Neural cell (in vitro differentiated cells): Measurements from ENCODE around the gene SLC35B1. TPM values are rescaled to one million over a fixed set of nuclear protein-coding genes. Genes with fewer than 3 reads are reported as not detected.

Experiments used
- H2AFZ ChIP-seq: fragments of 200-600, 300-800 bp; sonication (generic), shearing (Covaris generic); 2 replicates; pipeline ENCODE4 v1.6.0; 2014; ENCODE audit warnings: low read depth, mild to moderate bottlenecking, antibody characterized with exemption, low read length, moderate library complexity
- H3F3A ChIP-seq: fragments of 200-600 bp; shearing (Covaris generic); 2 replicates; pipeline ENCODE4 v1.6.1; 2016; ENCODE audit warnings: mild to moderate bottlenecking, moderate library complexity, mixed read lengths, antibody characterized with exemption, low read length; ENCODE audit not compliant: insufficient read depth, poor library complexity, severe bottlenecking
- H3K27ac ChIP-seq: fragments of 200-600, 300-800 bp; sonication (generic), shearing (Covaris generic); 2 replicates; pipeline ENCODE4 v1.5.1; 2014; ENCODE audit warnings: mild to moderate bottlenecking, low read length, moderate library complexity
- H3K27me3 ChIP-seq: fragments of 300-800, 200-600 bp; sonication (generic), shearing (Covaris generic); 2 replicates; pipeline ENCODE4 v1.6.0; 2014; ENCODE audit warnings: mild to moderate bottlenecking, low read depth, low read length, moderate library complexity; ENCODE audit not compliant: insufficient read depth
- H3K36me3 ChIP-seq: fragments of 300-800, 200-600 bp; sonication (generic), shearing (Covaris generic); 2 replicates; pipeline ENCODE4 v1.5.1; 2014; ENCODE audit warnings: mild to moderate bottlenecking, antibody characterized with exemption, low read length, moderate library complexity; ENCODE audit not compliant: insufficient read depth
- H3K4me2 ChIP-seq: fragments of 300-800, 200-600 bp; sonication (generic), shearing (Covaris generic); 2 replicates; pipeline ENCODE4 v1.6.0; 2014; ENCODE audit warnings: mild to moderate bottlenecking, low read length
- H3K4me3 ChIP-seq: fragments of 300-800, 200-600 bp; sonication (generic), shearing (Covaris generic); 2 replicates; pipeline ENCODE4 v1.5.1; 2014; ENCODE audit warnings: mild to moderate bottlenecking, low read length, moderate library complexity
- H3K79me2 ChIP-seq: fragments of 200-600 bp; shearing (Covaris generic); replicated peaks from 2 replicates; pipeline ENCODE4 v1.6.0; 2014; ENCODE audit warnings: mild to moderate bottlenecking, low read length, moderate library complexity; ENCODE audit not compliant: insufficient read depth
- H3K9ac ChIP-seq: fragments of 300-800, 200-600 bp; sonication (generic), shearing (Covaris generic); 2 replicates; pipeline ENCODE4 v1.6.1; 2016; ENCODE audit warnings: mild to moderate bottlenecking, low read length, mixed read lengths
- H3K9me2 ChIP-seq: fragments of 200-600 bp; shearing (Covaris generic); 2 replicates; pipeline ENCODE4 v1.6.1; 2016; ENCODE audit warnings: mild to moderate bottlenecking, low read length, mixed read lengths; ENCODE audit not compliant: insufficient read depth
- H3K9me3 ChIP-seq: fragments of 200-600, 300-800 bp; sonication (generic), shearing (Covaris generic); 2 replicates; pipeline ENCODE4 v1.6.1; 2016; ENCODE audit warnings: mild to moderate bottlenecking, mixed run types, low read length, moderate library complexity, mixed read lengths
- H4K20me1 ChIP-seq: fragments of 200-600 bp; shearing (Covaris generic); 2 replicates; pipeline ENCODE4 v1.6.1; 2016; ENCODE audit warnings: mild to moderate bottlenecking, mixed run types; ENCODE audit not compliant: insufficient read depth
- EP300 ChIP-seq: fragments of 450-650 bp; conservative IDR thresholded peaks from 2 replicates; pipeline ENCODE4 v1.6.1; 2014; ENCODE audit warnings: antibody characterized with exemption, mild to moderate bottlenecking, moderate library complexity; ENCODE audit not compliant: poor library complexity, severe bottlenecking
- EZH2 ChIP-seq: fragments of 200-600, 300-800 bp; shearing (Covaris generic), sonication (generic); IDR thresholded peaks from 2 replicates; pipeline ENCODE4 v1.6.1; 2014; ENCODE audit warnings: antibody characterized with exemption, low read length, borderline replicate concordance, mild to moderate bottlenecking; ENCODE audit not compliant: insufficient read depth, poor library complexity, severe bottlenecking
- MXI1 ChIP-seq: fragments of 450-650 bp; conservative IDR thresholded peaks from 2 replicates; pipeline ENCODE4 v1.6.1; 2014; ENCODE audit warnings: antibody characterized with exemption, mild to moderate bottlenecking; ENCODE audit not compliant: poor library complexity, severe bottlenecking
- POLR2AphosphoS5 ChIP-seq: IDR thresholded peaks from 2 replicates; pipeline ENCODE4 v1.6.1; 2012
- RAD21 ChIP-seq: fragments of 450-650 bp; conservative IDR thresholded peaks from 2 replicates; pipeline ENCODE4 v1.6.1; 2014; ENCODE audit warnings: antibody characterized with exemption, mild to moderate bottlenecking, moderate library complexity
- SMC3 ChIP-seq: fragments of 450-650 bp; conservative IDR thresholded peaks from 2 replicates; pipeline ENCODE4 v1.6.1; 2014; ENCODE audit warnings: antibody characterized with exemption, mild to moderate bottlenecking, moderate library complexity; ENCODE audit not compliant: poor library complexity
- TAF1 ChIP-seq: IDR thresholded peaks from 2 replicates; pipeline ENCODE4 v1.6.1; 2012; ENCODE audit warnings: low read depth
- polyA plus RNA-seq: library from polyadenylated mRNA; depleted of rRNA; stranded (reverse); fragments of >200 nt; gene quantifications from 2 replicates; pipeline ENCODE4 v1.2.3, GENCODE V29; 2014
- TF ChIP-seq, protein P1 (sequence below): fragments of 450-650 bp; IDR thresholded peaks from 2 replicates; pipeline ENCODE4 v1.5.1; 2014; ENCODE audit warnings: antibody characterized with exemption, mild to moderate bottlenecking, moderate library complexity; ENCODE audit not compliant: poor library complexity, severe bottlenecking
- TF ChIP-seq, protein P2 (sequence below): IDR thresholded peaks from 2 replicates; pipeline ENCODE4 v1.6.1; 2012; ENCODE audit warnings: borderline replicate concordance

SLC35B1 gene
- polyA plus RNA-seq, 1 donor from 2014 or later, result 120 TPM

DNA sequence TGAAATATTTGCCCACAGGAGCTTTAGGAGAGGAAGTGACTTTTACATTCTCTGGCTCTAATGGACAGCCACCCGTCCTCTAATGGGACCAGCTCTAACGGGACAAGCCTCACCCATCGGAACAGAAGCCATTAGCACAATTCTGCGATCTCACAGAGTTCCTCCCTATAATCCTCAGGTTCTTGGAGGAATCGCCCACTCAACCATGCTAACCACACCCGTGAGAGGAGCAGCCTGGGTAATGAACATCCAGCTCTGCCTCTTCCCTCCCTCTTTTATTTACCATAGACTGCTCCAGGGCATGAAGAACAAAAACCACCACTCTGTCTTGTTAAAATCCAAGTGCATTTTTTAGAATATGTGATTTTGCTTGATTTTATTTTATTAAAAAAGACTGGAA is 6.8 kb downstream of the SLC35B1 start:
- H3K4me2 ChIP-seq, result no peak overlapping the region
- H4K20me1 ChIP-seq, result no peaks in the 10 kb centered on the region
- peaks cover 6% of the 10 kb centered on the region for H3K36me3 ChIP-seq
- H2AFZ ChIP-seq, result no peak overlapping the region
- no peak overlapping the region for H3K4me3 ChIP-seq
- no peaks in the 10 kb centered on the region for H3F3A ChIP-seq
- H3K9me2 ChIP-seq, result no peaks in the 10 kb centered on the region
- no peak overlapping the region for H3K27ac ChIP-seq
- H3K9ac ChIP-seq, result no peak overlapping the region
- no peaks in the 10 kb centered on the region for H3K27me3 ChIP-seq
- TF ChIP-seq MXI1 (no peak), SMC3 (no peak), EP300 (no peak), RAD21 (no peak), EZH2 (no peak), POLR2AphosphoS5 (no peak), TAF1 (no peak)
- TF ChIP-seq, protein P1, sequence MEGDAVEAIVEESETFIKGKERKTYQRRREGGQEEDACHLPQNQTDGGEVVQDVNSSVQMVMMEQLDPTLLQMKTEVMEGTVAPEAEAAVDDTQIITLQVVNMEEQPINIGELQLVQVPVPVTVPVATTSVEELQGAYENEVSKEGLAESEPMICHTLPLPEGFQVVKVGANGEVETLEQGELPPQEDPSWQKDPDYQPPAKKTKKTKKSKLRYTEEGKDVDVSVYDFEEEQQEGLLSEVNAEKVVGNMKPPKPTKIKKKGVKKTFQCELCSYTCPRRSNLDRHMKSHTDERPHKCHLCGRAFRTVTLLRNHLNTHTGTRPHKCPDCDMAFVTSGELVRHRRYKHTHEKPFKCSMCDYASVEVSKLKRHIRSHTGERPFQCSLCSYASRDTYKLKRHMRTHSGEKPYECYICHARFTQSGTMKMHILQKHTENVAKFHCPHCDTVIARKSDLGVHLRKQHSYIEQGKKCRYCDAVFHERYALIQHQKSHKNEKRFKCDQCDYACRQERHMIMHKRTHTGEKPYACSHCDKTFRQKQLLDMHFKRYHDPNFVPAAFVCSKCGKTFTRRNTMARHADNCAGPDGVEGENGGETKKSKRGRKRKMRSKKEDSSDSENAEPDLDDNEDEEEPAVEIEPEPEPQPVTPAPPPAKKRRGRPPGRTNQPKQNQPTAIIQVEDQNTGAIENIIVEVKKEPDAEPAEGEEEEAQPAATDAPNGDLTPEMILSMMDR, result no peak
- TF ChIP-seq, protein P2, sequence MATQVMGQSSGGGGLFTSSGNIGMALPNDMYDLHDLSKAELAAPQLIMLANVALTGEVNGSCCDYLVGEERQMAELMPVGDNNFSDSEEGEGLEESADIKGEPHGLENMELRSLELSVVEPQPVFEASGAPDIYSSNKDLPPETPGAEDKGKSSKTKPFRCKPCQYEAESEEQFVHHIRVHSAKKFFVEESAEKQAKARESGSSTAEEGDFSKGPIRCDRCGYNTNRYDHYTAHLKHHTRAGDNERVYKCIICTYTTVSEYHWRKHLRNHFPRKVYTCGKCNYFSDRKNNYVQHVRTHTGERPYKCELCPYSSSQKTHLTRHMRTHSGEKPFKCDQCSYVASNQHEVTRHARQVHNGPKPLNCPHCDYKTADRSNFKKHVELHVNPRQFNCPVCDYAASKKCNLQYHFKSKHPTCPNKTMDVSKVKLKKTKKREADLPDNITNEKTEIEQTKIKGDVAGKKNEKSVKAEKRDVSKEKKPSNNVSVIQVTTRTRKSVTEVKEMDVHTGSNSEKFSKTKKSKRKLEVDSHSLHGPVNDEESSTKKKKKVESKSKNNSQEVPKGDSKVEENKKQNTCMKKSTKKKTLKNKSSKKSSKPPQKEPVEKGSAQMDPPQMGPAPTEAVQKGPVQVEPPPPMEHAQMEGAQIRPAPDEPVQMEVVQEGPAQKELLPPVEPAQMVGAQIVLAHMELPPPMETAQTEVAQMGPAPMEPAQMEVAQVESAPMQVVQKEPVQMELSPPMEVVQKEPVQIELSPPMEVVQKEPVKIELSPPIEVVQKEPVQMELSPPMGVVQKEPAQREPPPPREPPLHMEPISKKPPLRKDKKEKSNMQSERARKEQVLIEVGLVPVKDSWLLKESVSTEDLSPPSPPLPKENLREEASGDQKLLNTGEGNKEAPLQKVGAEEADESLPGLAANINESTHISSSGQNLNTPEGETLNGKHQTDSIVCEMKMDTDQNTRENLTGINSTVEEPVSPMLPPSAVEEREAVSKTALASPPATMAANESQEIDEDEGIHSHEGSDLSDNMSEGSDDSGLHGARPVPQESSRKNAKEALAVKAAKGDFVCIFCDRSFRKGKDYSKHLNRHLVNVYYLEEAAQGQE, result no peak
- no peaks in the 10 kb centered on the region for H3K9me3 ChIP-seq
- H3K79me2 ChIP-seq, result no peaks in the 10 kb centered on the region

DNA sequence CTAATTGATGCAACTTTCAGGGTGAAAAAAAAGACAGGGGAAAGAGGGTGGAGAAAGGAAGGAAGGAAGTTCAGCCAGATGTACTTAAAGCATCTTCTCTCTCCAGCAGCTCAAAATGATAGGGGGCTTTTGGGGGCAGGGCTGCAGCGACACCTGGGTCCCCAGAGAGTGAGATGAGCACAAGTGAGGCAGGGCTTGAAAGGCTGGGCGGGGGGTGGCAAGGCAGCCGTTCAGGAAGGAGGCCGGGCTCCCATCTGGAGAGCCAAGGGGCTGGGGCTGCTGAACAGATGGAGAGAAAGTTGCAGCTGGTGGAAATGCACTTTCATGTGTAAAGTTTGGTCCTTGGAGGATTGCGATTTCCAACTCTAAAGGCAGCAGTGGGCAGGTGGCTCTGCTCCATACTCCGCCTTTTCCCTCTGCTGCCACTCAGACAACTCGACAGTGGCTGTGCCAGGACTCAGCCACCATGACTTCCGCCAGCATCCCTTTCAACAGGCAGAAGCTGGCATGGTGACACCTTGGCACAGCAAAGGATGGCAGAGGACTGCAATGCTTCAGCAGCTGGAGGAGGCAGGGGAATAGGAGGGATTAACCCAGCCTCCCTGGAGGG is 7.7 kb downstream of the SLC35B1 start:
- no peak overlapping the region for H3K27ac ChIP-seq
- no peak overlapping the region for H3K4me3 ChIP-seq
- no peaks in the 10 kb centered on the region for H4K20me1 ChIP-seq
- H3K9ac ChIP-seq, result no peak overlapping the region
- no peaks in the 10 kb centered on the region for H3K9me3 ChIP-seq
- no peaks in the 10 kb centered on the region for H3F3A ChIP-seq
- no peaks in the 10 kb centered on the region for H3K9me2 ChIP-seq
- no peak overlapping the region for H2AFZ ChIP-seq
- TF ChIP-seq, protein P2, result no peak
- no peak for TF ChIP-seq MXI1
- no peak for TF ChIP-seq EZH2
- TF ChIP-seq, protein P1, result no peak
- no peak for TF ChIP-seq TAF1
- TF ChIP-seq RAD21, result no peak
- no peak for TF ChIP-seq SMC3
- TF ChIP-seq POLR2AphosphoS5, result no peak
- TF ChIP-seq EP300, result no peak
- H3K27me3 ChIP-seq, result no peaks in the 10 kb centered on the region
- H3K4me2 ChIP-seq, result no peak overlapping the region
- no peaks in the 10 kb centered on the region for H3K79me2 ChIP-seq
- H3K36me3 ChIP-seq, result peaks cover 6% of the 10 kb centered on the region
